ENCODE measurements around the gene ZNF692.
"Not testable (repeated sequence)": the region's sequence is repeated elsewhere in the genome, so short reads cannot be mapped to it uniquely, and the experiment has no call there.

The ZNF692 gene

GRCh38 chr1:248849152-248849551 is 9.7 kb downstream of the ZNF692 start:
- no peak for DNase-seq (ENCODE audit: low spot score)

- no peak for DNase-seq (ENCODE audit: low spot score)
Measured at GRCh38 chr1:248848602-248849001, 10.3 kb downstream of the ZNF692 start.

- no peak for DNase-seq (ENCODE audit: low spot score)
Measured at GRCh38 chr1:248847956-248848561, 10.8 kb downstream of the ZNF692 start.

GRCh38 chr1:248847181-248847955 is 11.5 kb downstream of the ZNF692 start:
- no peak for DNase-seq (ENCODE audit: low spot score)

GRCh38 chr1:248844526-248844925 is 14.4 kb downstream of the ZNF692 start:
- DNase-seq (ENCODE audit: low spot score): no peak

- DNase-seq (ENCODE audit: low spot score): no peak
Measured at GRCh38 chr1:248843687-248844086, 15.2 kb downstream of the ZNF692 start.

GRCh38 chr1:248842781-248843331 is 16.0 kb downstream of the ZNF692 start:
- DNase-seq (ENCODE audit: low spot score): no peak

- DNase-seq (ENCODE audit: low spot score): no peak
Measured at GRCh38 chr1:248841702-248842395, 17.0 kb downstream of the ZNF692 start.

GRCh38 chr1:248840946-248841345 is 17.9 kb downstream of the ZNF692 start:
- DNase-seq (ENCODE audit: low spot score): no peak

GRCh38 chr1:248839168-248839555 is 19.7 kb downstream of the ZNF692 start:
- no peak for DNase-seq (ENCODE audit: low spot score)

GRCh38 chr1:248838357-248839167 is 20.3 kb downstream of the ZNF692 start:
- DNase-seq (ENCODE audit: low spot score): peak; percentile 88

- DNase-seq (ENCODE audit: low spot score): peak; percentile 95
Measured at GRCh38 chr1:248837781-248838356, 21.0 kb downstream of the ZNF692 start, which contains the start of gene ZNF672. Gene ZNF672 (plus strand): TSS chr1:248838224. CDS start chr1:248847275, 9,051 bp downstream.

GRCh38 chr1:248837045-248837780 is 21.7 kb downstream of the ZNF692 start:
- no peak for DNase-seq (ENCODE audit: low spot score)

- no peak for DNase-seq (ENCODE audit: low spot score)
Measured at GRCh38 chr1:248834343-248834940, 24.4 kb downstream of the ZNF692 start.

GRCh38 chr1:248831842-248832241 is 27.0 kb downstream of the ZNF692 start:
- no peak for DNase-seq (ENCODE audit: low spot score)

GRCh38 chr1:248830718-248831017 is 28.2 kb downstream of the ZNF692 start:
- not testable (repeated sequence) for DNase-seq (ENCODE audit: low spot score)

- DNase-seq (ENCODE audit: low spot score): no peak
Measured at GRCh38 chr1:248828845-248829244, 30.0 kb downstream of the ZNF692 start.

GRCh38 chr1:248825909-248826760 is 32.8 kb downstream of the ZNF692 start, which contains the start of gene SH3BP5L:
Gene SH3BP5L (minus strand): TSS chr1:248825915. CDS start chr1:248824935, 980 bp downstream.
- peak; percentile 94 for DNase-seq (ENCODE audit: low spot score)

- DNase-seq (ENCODE audit: low spot score): peak; percentile 27
Measured at GRCh38 chr1:248825573-248825908, 33.3 kb downstream of the ZNF692 start.
